GM10847 (cell line): ENCODE data around the gene ADGRB3.

ENCODE experiments used
- POLR2A ChIP-seq: IDR thresholded peaks from 2 replicates; pipeline ENCODE4 v1.6.1; 2011; ENCODE audit not compliant: insufficient read length; ENCODE audit errors: extremely low read depth

ADGRB3 gene

DNA sequence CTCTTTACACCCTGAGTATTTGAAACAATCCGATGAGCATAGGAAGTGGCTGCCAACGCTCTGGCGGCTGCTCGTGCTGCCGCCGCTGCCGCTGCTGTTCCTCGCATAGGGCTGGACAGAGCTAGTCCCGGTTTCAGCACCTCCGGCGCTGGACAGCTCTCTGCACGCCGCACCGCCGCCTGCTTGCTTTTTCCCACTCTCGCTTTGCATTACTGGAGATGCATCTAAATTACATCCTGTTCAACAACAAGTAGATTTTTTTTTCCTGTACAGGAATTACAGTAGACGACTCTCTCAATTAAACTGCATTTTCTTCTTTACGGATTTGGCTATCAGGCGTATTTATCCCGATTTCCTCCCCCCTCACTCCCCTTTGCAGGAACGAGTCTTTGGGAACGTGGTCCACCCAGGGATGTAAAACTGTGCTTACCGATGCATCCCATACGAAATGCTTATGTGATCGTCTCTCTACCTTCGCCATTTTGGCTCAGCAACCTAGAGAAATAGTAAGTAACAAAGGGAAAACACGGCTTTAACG, 597.9 kb downstream of the ADGRB3 start:
- TF ChIP-seq POLR2A: no peak

DNA sequence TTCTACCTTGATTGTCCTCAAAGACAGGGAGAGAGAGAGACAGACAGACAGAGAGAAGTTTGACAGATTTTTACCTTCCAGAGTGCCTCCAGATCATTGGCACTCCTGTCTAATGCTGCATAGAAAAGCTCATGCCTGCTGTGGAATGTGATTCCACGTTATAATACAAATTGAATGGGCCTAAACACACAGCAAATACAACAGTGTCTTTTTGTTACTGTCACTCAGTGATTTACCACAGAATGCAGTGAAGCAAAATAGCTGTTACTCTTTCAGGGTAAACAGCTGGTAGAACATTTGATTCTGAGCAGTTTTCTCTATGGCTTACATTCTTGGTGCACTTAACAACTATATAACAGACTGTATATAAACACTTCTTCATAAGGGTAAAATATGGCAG, 603.0 kb downstream of the ADGRB3 start:
- no peak for TF ChIP-seq POLR2A

DNA sequence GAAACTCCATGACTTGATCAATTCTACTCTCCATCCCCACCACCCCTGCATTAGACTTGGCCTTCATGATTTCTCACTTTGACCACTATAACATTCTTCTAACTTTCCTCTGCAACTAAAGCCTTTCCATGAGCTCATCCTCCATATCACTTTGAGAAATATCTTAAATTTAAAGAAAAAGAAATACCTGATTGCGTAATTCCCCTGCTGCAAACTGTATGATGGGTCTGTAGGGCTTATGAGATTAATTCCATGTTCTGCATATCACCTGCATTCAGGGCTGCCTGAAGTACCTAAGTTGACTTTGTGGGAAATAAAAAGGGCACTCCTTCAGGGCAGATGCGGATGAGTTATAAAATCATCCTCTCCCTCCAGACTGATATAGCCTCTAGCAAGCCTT, 611.9 kb downstream of the ADGRB3 start:
- TF ChIP-seq POLR2A: no peak

DNA sequence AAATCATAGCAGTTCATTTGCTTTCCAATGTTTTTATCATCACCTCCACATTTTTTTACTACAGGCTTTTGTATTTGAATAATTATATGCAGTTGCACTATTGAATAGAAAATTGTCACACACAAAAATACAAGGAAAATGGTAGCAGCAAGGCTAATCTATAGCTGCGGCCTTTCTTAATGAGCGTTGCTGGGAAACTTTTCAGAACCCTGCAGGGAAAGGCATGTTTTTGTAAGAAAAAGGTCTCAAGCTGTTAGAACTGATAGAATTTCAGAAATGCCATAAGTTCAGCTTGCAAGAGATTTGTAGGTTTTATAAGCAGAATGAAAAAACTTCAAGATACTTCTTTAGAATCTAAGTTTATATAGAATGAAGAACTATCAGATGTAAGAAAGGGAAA, 625.9 kb downstream of the ADGRB3 start:
- TF ChIP-seq POLR2A: no peak

DNA sequence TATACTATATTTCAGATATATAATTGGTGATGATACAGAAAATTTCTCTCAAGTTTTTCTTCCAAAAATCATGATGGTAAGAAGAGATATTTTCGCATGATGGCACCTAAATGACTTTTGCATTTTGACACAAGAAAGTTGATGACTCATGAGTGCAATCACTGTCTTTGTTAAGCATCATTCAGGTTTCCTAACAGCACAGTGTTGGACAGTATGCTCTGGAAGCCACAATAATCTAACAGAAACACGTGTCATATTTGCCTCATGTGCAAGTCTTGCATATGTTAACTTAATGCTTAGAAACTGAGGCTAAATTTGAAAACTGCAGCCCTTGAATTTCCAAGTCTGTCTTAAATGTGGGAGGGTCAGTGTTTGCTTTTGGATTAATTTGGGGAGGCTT, 628.2 kb downstream of the ADGRB3 start:
- no peak for TF ChIP-seq POLR2A

DNA sequence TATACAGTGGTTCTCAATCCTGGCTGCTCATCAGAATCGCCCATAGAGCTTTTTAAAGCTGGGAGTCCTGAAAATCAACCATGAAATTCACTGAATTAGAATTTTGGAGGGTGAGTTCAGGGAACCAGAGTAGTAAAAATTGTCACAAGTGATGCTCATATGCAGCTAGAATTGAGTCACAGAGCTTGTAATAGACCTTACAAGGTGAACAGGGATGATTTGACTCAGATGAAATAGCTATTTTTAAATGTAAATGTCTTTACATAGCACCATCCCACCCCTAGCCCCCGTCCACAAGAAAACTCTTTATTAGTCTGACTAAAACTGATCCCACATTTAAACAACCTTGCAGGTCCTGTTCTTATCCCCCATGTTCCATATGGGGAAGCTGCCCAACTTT, 630.0 kb downstream of the ADGRB3 start:
- TF ChIP-seq POLR2A: no peak

DNA sequence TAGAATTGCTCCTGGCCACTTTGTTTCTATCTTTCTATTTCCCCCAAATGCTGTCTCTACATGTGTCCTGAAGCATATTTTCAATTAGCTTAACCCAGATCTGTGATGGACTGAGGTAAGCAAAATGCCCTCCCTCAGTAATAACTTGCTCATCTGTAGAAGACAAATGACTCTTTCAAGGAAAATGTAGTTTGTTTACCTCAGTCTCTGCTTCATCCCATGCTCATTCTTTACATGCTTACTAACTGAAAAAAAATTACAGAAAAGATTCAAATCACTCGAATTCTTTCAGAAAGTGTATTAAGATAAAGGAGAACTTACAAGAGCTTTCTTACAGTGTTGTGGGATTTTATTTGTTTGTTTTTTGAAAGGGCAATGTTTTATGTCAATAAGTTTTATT, 630.6 kb downstream of the ADGRB3 start:
- TF ChIP-seq POLR2A: no peak

DNA sequence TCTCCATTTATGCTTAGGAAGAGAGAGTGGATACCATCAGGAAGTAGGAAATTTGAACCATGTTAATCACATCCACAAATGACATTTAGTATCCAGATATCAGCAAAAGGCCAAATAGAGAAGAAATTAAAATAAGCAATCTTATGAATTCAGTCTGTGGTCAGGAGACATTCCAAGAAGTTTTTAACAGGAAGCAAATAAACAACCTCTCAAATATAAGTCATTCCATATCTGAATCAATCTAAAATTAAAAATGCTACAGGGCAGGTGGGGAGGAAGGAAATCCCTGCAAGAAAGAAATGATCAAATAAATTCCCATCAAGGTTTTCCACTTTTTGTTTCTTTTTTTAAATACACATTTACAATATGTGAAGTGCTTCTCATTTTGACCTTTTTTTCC, 641.1 kb downstream of the ADGRB3 start:
- no peak for TF ChIP-seq POLR2A

DNA sequence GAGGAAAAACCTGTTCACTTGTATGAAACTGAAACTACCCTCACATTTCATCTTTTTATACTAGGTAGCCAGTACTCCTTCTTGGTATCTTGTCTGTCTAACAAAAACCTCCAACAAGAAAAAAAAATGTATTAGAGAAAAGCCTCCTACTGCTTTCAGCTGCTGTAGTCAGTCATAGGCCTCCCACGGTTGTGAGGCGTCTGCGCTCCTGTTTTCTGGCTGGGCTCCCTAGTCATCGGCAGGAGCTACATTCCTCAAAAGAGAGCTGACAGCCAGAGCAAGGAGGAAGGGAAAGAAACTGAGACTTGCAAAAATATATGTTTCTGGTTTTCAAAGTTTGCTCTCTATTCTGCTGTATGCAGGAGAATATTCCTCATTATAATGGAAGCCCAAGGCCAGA, 644.7 kb downstream of the ADGRB3 start:
- no peak for TF ChIP-seq POLR2A

DNA sequence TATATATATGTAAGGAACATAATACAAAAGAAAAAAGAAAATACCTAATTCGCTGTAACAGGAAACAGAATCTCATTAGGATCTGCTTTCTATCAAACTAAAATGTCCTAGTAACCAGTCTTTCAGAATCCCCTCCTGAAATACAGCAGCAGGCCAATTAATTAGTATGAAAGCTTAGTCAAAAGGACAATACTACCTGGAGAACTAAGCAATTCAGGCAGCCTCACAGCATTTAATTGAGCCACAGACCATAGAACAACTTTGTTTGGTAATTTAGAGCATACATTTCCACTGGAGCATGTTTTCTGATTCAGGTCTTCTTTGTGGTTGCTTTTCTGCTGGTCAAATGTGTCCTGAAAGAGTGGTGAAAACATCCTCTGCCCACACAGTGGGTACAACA, 645.8 kb downstream of the ADGRB3 start:
- TF ChIP-seq POLR2A: no peak

DNA sequence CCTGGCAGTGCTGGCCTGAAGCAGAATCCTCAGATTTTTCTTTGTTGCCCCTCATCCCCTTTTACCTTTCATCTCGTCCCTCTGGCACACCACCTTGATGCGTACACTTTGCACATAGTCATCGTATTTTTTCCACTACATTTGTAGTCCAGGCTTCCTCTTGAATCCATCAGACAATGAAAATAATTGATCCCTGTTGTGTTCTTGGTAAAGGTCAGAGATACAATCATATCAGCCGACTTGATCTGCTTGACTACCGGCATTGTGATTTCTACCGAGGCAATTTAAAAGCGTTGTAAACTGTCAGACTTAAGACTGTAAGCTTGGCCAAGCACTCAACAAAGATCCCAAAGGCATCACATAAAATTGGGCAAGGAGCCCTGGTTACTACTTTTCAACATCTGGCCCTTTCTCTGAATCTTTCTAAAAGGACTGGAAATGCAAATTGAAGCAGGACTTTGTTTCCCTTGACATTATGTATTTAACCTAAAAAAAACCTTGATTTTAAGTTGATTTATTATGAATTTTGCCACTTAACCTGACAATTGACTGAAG, 649.2 kb downstream of the ADGRB3 start:
- no peak for TF ChIP-seq POLR2A

DNA sequence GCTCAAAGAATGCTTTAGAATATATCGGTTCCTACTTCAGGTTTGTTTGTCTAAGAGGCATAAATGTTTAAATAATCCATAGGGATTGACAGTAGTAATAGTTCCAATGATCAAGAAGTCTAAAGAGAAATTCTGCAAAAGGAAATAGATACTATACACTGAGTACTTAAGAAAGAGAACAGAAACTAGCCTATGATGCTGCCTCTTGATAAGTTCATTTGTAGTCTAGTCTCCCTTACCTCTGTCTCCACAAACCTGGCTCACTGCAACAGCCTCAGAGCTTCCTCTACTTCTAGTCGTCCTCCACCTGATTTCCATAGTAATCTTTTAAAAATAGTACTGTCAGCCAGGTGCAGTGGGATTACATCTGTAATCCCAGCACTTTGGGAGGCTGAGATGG, 650.0 kb downstream of the ADGRB3 start:
- no peak for TF ChIP-seq POLR2A

DNA sequence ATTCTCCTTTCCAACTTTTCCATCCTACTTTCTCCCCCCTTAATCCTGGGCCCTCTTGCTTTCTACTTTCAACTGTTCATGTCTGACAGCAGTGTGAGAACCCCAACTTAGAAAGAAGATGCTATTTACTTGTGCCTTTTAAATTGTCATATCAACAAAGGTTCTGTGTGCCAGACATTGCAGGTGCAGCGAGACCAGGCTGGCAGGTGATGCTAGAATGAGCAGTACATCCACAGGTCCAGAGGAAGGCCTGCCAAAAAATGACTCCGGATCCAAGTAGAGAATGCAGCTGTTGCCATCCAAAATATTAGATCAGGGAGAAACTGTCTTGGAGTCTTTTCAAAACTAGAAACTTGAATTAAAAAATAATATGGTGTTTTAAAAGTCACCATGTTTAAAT, 651.2 kb downstream of the ADGRB3 start:
- TF ChIP-seq POLR2A: no peak

DNA sequence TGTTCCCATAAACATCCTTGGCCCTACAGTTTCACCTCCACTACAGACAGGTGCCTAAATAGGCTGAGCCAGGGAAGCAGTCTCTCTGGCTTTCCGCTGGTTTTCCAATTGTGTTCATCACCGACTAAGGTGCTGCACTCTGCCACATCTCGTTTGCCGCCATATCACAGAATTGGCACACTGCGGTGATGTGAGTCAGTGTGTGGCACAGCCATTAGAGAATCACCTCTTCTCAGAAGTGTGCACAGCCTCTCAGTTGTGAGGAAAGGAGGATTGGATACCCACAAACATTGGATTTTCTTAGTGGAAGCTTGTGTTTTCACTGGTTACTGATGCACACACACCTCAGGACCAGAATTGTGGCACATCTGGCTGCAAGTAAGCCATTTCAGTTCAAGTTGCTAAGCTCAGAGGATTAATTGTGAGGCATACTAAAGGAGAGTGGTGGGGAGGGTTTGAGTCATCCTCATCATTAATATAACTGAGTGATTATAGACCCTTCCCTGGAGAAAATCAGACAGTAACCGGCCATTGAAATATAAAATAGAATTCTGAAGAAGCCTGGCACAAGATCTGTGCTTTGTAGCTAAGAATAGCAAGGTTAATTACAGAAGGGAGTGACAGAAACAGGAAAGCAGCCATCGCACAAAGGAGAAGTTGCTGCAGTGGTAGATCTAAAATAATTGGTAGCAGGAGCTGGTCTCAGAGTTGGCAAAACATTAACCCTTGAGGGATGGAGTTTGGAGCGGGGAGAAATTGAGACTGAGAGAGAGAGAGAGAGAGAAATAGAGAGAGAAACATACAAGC, 654.8 kb downstream of the ADGRB3 start:
- TF ChIP-seq POLR2A: no peak

DNA sequence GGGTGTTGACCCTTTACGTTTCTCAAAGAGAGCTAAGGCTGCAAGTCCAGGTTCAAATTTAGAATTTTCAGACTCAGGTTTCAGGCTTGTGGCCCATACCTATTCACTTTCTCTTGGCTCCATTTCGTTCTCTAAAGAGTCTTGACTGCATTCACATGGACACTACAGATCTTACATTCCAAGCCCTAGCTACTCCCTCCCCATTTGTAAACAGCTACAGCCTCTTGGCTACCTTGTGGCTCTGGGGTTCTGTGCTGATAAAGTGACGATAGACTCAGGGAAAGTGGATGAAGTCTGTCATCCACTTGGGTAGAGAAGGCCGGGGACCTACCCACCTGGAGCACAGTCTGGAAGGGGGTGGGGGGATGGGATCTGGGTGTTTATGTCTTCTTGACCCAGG, 658.4 kb downstream of the ADGRB3 start:
- no peak for TF ChIP-seq POLR2A

DNA sequence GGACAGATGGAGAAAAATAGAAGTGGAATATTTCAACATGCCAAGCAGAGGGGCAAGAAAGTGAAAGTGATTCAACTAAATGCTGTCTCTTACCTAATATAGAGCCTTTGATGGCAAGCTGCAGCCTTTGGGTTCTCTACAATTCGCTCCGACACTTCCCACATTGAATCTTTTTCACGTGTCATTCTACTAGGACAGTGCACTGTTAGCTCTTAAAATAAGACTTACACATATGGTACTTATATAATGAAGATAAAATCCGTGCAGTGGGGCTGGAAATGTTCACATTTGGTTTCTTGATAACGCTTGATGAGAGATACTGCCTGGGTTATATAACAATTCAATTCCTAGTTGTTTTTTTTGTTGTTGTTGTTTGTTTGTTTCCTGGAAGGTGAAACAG, 659.3 kb downstream of the ADGRB3 start:
- TF ChIP-seq POLR2A: no peak

DNA sequence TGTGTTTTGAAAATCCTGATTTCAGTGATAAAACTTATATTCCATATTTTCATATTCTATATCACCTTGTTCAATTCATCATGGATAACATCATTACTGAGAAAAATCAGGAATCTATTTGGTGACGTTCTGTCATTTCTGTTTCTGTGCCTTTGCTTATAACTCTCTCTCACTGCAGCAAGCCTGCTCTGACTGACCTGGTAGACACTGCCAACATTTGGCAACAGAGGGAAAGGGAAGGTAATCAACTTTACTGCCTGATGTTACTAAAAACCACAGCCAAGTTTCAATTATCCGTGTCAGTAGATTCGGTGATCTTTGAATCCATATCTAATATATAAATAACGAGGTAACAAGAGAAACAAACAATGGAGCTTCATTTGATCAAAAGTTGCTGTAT, 659.8 kb downstream of the ADGRB3 start:
- no peak for TF ChIP-seq POLR2A

DNA sequence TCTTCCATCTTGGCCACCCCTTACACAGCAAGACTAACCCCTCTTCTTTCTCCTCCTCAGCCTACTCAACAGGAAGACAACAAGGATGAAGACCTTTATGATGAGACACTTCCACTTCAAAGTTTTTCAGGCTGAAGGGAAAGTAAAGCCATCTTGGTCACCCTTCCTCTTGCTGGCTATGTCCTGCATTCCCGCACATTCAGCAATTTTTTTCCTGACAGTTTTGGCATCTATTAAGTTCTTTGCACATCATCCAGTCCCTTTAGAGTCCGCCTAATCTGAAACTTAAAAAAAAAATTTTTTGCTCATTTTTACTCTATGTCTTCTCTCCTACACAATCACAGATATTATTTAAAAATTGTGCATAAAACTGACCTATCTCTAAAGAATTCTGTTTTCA, 668.3 kb downstream of the ADGRB3 start:
- TF ChIP-seq POLR2A: no peak

DNA sequence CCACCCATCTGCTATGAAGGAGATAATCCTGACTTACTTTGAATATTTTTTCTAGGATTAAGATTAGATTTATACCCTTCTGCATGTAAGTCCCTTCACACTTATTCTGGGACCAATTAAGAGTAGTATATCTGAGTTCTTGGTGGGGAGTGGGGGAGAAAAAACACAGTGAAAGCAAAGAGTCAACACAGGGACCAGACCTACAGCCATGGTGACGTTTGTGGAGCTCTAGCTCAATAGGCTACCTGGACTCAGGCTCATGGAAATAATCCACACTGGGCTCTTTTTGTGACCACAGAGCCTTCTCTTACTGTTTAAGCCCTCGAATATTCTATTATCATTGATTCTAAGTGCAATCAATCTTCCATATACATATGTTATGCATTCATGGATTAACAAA, 670.4 kb downstream of the ADGRB3 start:
- TF ChIP-seq POLR2A: no peak
